AG04450 (cell line): ENCODE results near the gene KLRF1. TPM values are rescaled to one million over a fixed set of nuclear protein-coding genes. Genes with fewer than 3 reads are reported as not detected.

Source experiments
- CTCF ChIA-PET: fragments of 300-600, 350-600 bp; formaldehyde crosslinking; extraction: SDS; loops from one replicate; lab custom pipeline; 2022; ENCODE audit warnings: antibody characterized with exemption, inconsistent platforms; lab: Charles Lee
- POLR2A ChIA-PET: fragments of 350-600 bp; formaldehyde crosslinking; extraction: SDS; loops from one replicate; lab custom pipeline; 2021; ENCODE audit warnings: antibody characterized with exemption, inconsistent platforms; lab: Yijun Ruan, JAX
- DNase-seq: peaks from one replicate; pipeline ENCODE4 v3.0.0-alpha.2; 2011; ENCODE audit warnings: low read depth, low spot score
- H3K27ac ChIP-seq: one replicate; pipeline ENCODE4 v1.5.1; 2012; ENCODE audit warnings: low read depth, low read length, control low read depth
- H3K27me3 ChIP-seq: one replicate; pipeline ENCODE4 v1.6.0; 2012; ENCODE audit warnings: low read length; ENCODE audit not compliant: control insufficient read depth, insufficient read depth
- H3K4me3 ChIP-seq: 2 replicates; pipeline ENCODE4 v1.5.1; 2011; ENCODE audit warnings: mild to moderate bottlenecking, low read depth, low read length, control low read depth
- H3K9me3 ChIP-seq: 2 replicates; pipeline ENCODE4 v1.5.1; 2012; ENCODE audit warnings: low read length; ENCODE audit not compliant: control insufficient read depth, insufficient read depth
- polyA plus RNA-seq: library from polyadenylated mRNA; depleted of rRNA; stranded (reverse); fragments of >200 nt; gene quantifications from 2 replicates; pipeline ENCODE4 v1.2.3, GENCODE V29; 2011
- TF ChIP-seq, protein P1 (sequence below): IDR thresholded peaks from 2 replicates; pipeline ENCODE4 v1.5.1; 2011; ENCODE audit warnings: low read depth, low read length, control low read depth, inconsistent platforms

Gene KLRF1
- polyA plus RNA-seq, 1 experiment: not detected

DNA sequence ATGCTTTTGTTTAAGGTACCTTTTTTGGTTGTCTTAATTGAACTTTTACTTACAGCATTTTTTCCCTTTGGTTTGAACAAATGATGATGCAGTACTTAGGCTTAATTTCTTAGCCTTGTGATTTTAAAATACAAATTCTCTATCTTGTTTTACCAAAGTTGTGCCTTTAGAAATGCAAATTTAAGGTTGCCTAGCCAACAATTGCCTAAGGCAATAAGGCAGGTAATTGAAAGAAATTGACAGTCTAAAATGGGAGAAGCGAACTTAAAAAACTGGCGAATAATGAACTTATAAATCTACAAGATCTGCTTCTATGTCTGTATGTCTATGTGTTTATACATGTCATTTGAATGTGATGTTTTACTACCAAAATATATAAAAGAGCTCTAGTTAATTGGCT is 43.0 kb upstream of the KLRF1 start:
- ChIA-PET CTCF (interaction anchor here (1.0 to 1.5 kb wide), 5 partner anchors 29 to 76 kb away, joined by 3 to 6 read pairs (median 4); no protein-coding TSS in a partner anchor), POLR2A (no interaction called here)
- no peak for DNase-seq
- no peaks in the 10 kb centered on the region for H3K27me3 ChIP-seq
- TF ChIP-seq, protein P1, sequence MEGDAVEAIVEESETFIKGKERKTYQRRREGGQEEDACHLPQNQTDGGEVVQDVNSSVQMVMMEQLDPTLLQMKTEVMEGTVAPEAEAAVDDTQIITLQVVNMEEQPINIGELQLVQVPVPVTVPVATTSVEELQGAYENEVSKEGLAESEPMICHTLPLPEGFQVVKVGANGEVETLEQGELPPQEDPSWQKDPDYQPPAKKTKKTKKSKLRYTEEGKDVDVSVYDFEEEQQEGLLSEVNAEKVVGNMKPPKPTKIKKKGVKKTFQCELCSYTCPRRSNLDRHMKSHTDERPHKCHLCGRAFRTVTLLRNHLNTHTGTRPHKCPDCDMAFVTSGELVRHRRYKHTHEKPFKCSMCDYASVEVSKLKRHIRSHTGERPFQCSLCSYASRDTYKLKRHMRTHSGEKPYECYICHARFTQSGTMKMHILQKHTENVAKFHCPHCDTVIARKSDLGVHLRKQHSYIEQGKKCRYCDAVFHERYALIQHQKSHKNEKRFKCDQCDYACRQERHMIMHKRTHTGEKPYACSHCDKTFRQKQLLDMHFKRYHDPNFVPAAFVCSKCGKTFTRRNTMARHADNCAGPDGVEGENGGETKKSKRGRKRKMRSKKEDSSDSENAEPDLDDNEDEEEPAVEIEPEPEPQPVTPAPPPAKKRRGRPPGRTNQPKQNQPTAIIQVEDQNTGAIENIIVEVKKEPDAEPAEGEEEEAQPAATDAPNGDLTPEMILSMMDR: no peak
- no peaks in the 10 kb centered on the region for H3K9me3 ChIP-seq
- no peak overlapping the region for H3K4me3 ChIP-seq
- no peak overlapping the region for H3K27ac ChIP-seq

DNA sequence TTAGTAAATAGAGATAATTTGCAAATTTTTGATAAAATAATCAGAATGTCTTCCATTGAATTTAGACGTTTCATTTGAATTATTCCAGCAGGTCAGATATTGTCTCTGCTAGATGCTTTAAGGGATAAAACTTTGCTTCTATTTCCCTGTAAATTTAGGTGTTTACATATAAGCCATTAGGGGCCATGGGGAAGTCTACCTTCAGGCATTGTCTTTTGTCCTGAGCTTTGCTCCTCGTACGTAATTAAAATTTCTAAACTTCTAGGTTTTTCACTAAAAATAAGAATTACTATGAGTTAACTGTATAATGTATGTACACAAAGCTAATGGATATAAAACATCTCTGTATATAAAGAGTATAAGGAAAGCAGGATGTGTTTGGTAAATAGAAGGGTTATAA is 42.5 kb upstream of the KLRF1 start:
- TF ChIP-seq, protein P1: no peak
- no peak for DNase-seq
- Histone ChIP-seq H3K27me3 (no peaks in the 10 kb centered on the region), H3K9me3 (no peaks in the 10 kb centered on the region), H3K27ac (no peak overlapping the region), H3K4me3 (no peak overlapping the region)
- ChIA-PET CTCF (interaction anchor here (1.2 to 1.5 kb wide), 4 partner anchors 33 to 77 kb away, joined by 3 to 6 read pairs (median 4); no protein-coding TSS in a partner anchor), POLR2A (no interaction called here)

DNA sequence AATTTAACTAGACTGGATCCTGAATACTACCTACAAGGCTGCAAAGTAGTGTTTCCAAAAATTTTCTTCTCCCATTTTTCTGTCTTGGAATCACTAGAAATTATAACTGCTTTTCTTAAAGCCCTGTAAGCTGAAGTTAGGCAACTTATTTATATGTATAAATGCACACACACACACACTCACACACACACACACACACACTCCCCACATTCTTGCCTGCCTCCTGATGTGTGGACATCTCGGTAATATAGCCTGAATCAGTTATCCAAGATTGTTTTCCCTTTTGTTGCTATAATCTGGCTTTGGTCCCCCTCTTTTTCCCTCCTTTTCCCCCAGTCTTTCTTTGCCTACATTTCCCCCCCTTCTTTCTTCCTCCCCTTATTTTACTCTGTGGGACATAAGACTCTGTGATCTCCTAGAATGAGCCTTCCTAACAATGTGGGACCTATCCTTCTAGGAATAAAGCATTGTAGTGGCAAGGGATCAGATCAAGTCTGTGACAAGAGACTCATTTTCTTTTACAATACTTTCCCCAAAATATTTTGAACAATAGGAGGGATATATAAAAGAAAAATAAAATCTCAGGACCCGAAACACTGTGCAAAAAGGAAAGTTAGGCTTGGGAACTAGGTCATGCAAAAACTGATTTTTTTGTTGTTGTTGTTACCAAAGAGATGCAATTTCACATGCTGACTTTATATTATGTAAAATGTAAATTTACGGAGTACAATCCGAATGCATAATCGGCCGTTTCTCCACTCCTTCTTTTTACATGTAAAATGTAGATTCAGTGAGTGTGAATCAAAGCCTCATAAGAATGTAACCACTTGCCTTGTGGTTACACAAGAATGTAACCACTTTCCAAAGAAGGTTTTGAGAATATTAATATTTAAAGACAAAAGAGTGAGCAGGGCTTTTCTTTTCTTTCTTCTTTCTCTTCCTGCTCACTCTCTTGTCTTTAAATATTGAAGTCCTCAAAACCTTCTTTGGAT is 40.3 kb upstream of the KLRF1 start:
- DNase-seq: no peak
- Histone ChIP-seq H3K4me3 (no peak overlapping the region), H3K27ac (no peak overlapping the region), H3K9me3 (no peaks in the 10 kb centered on the region), H3K27me3 (no peaks in the 10 kb centered on the region)
- CTCF ChIA-PET: no interaction called here
- POLR2A ChIA-PET: no interaction called here
- TF ChIP-seq, protein P1: no peak

DNA sequence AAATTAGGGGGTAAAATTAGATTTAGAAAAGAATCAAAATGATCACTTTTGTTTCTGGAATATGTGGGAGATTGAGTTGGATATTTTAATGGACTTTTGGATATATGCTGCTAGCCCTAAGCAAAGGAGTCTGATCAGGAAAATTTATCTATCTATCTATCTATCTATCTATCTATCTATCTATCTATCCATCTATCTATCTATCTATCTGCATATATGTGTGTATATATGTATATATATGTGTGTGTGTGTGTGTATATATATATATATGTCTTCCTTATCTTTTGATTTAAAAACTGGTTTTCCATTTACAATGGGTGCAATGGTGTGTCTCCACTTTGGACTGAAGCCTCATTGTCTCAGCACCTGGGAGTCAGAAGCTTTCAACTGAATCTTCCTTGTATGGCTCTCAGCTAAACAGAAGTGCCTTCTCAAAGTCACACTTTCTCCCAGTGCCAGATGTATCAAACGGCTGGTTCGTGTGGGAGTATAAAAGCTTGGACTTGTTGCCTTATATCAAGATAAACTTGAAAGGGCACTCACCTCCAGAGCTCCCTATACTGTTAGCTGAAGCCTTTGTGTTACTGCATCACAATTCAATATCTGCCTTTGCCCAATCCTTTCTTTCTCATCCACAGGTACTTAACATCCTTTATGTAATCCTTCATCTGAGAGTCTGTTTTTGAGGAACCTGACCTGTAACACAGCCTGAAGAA is 34.9 kb upstream of the KLRF1 start:
- no peaks in the 10 kb centered on the region for H3K9me3 ChIP-seq
- no peak for DNase-seq

More for the DNA sequence above, 34.9 kb upstream of the KLRF1 start:
- POLR2A ChIA-PET: no interaction called here
- H3K27me3 ChIP-seq: no peaks in the 10 kb centered on the region
- CTCF ChIA-PET: interaction anchor here (1.3 kb wide), 1 partner anchor 41 kb away, joined by 5 read pairs; no protein-coding TSS in a partner anchor
- TF ChIP-seq, protein P1: no peak
- no peak overlapping the region for H3K4me3 ChIP-seq
- no peak overlapping the region for H3K27ac ChIP-seq
